ENCODE data around the gene SOHLH1. TPM values are rescaled to one million over a fixed set of nuclear protein-coding genes. Genes with fewer than 3 reads are reported as not detected.

The SOHLH1 gene
- total and polyA plus RNA-seq, 12 donors, result not detected

DNA sequence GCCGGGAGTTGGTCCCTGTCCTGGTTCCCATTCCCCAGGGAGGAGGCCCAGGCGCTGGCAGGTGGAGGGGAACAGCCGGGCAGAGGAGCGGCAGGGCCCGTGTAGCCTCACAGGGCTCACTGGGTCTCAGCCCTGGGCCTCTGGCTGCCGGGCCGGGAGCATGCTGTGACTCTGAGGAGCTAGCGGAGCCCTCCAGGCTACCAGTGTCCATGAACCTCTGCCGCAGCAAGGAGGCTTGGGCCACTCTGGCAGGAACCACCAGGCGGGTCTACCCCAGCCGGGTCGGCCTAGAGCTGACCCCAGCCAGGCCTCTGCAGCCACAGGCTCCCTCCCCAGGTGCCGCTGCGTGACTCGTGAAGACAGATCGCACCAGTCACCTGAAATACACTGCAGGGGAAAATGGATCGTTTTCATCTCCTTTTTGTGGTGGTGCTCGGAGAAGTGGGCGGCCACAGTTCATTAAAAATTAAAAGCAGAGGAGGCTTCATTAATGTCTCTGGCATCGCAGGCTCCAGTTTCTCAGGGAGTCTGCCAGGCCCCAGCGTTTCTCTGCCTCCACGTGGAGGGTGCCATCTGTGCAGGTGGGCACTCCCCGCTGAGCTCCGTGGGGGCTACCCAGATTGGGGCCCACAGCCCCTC, 46.5 kb upstream of the SOHLH1 start:
- 85 to 87% methylated on average over 24 of the region's 24 CpGs for WGBS, 2 donors
- DNase-seq, result no peak
- intact Hi-C loops (cut with DNase I), result no loop called here
- TF ChIP-seq CTCF (IDR thresholded peaks at IDR 0.05), result no peak
- Histone ChIP-seq H3K27ac (no peak overlapping the region), H3K4me1 (peaks cover 0 to 16% (median 6%) of the 10 kb centered on the region in 9 donors), H3K9me3 (no peaks in the 10 kb centered on the region), H3K27me3 (peaks cover 0 to 26% (median 7%) of the 10 kb centered on the region in 7 donors), H3K4me3 (no peak overlapping the region), H3K36me3 (no peaks in the 10 kb centered on the region)
- ATAC-seq, result no peak

DNA sequence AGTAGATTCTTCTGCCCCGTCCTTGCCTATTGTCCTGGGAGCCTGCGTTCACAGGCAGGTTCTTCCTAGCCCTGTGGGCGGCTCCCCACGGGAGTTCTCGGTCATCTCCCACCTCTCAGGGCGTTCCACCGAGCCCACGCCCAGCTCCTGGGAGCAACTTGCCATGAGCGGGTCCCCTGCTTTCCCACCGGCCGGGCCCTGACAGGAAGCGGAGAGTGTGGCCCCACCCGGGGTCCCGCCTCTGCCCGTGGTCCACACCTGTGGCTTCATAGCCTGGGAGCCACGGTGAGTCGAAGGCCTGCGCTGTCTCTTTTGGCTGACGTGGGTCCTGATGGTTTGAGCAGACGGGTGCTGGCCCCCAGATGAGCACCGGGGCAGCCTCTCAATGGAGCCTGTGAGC, 45.9 kb upstream of the SOHLH1 start:
- whole genome bisulfite sequencing, 2 donors, result 80 to 81% methylated on average over 21 of the region's 21 CpGs
- no peak for ATAC-seq
- no peak overlapping the region for H3K27ac ChIP-seq
- intact Hi-C loops (cut with DNase I), result no loop called here
- no peaks in the 10 kb centered on the region for H3K9me3 ChIP-seq
- no peak for TF ChIP-seq CTCF (IDR thresholded peaks at IDR 0.05)
- no peak for DNase-seq
- peaks cover 0 to 16% (median 6%) of the 10 kb centered on the region in 9 donors for H3K4me1 ChIP-seq
- no peak overlapping the region for H3K4me3 ChIP-seq
- no peaks in the 10 kb centered on the region for H3K36me3 ChIP-seq
- peaks cover 0 to 27% (median 8%) of the 10 kb centered on the region in 7 donors for H3K27me3 ChIP-seq

- ATAC-seq (peak in 6 of 8 donors; percentile 14 to 53 (median 31)), DNase-seq (no peak)
- intact Hi-C loops (cut with DNase I), result no loop called here
- H3K27ac ChIP-seq, result peak overlapping the region in 8 of 10 donors; percentile 16 to 69 (median 44)
- H3K4me3 ChIP-seq, result peak overlapping the region in 1 of 10 donors; percentile 1
- WGBS, 2 donors, result 82 to 88% methylated on average over 33 of the region's 33 CpGs
- no peaks in the 10 kb centered on the region for H3K36me3 ChIP-seq
- no peaks in the 10 kb centered on the region for H3K9me3 ChIP-seq
- no peak for TF ChIP-seq CTCF (IDR thresholded peaks at IDR 0.05)
- H3K27me3 ChIP-seq, result peaks cover 0 to 26% (median 15%) of the 10 kb centered on the region in 7 donors
- H3K4me1 ChIP-seq, result peaks cover 0 to 16% (median 6%) of the 10 kb centered on the region in 9 donors
Observed at GRCh38 chr9:135744333-135745070, 45.2 kb upstream of the SOHLH1 start.

GRCh38 chr9:135743546-135744332, 44.5 kb upstream of the SOHLH1 start:
- Histone ChIP-seq H3K4me1 (peaks cover 0 to 16% (median 6%) of the 10 kb centered on the region in 9 donors), H3K36me3 (no peaks in the 10 kb centered on the region), H3K4me3 (peak overlapping the region in 1 of 10 donors; percentile 1), H3K9me3 (no peaks in the 10 kb centered on the region), H3K27ac (peak overlapping the region in 8 of 10 donors; percentile 16 to 69 (median 44)), H3K27me3 (peaks cover 0 to 27% (median 16%) of the 10 kb centered on the region in 7 donors)
- no peak for TF ChIP-seq CTCF (IDR thresholded peaks at IDR 0.05)
- DNase-seq (peak; percentile 40 to 70), ATAC-seq (peak; percentile 72 to 92 (median 88))
- intact Hi-C loops (cut with DNase I), result no loop called here
- 66 to 68% methylated on average over 22 to 25 of the region's 25 CpGs for WGBS, 2 donors

All from heart right ventricle (tissue), 16 donors.